ENCODE measurements around the gene ZNF254. TPM values are rescaled to one million over a fixed set of nuclear protein-coding genes. Genes with fewer than 3 reads are reported as not detected.
A peak's percentile ranks its signal among the peaks of the same experiment; 100 is the strongest.

Gene ZNF254
- total and polyA plus RNA-seq, 9 of the 15 experiments (the other 6 are each of a cell fraction or from before 2014, with no cell fraction given), result 10.7 to 22.1 (median 14.2) TPM

- Histone ChIP-seq H2AFZ (ENCODE audit: low read depth, low read length) (no peak overlapping the region), H3K27me3 (ENCODE audit: control insufficient read depth in 2 of 2, insufficient read depth in 2 of 2, low read length in 2 of 2) (no peaks in the 10 kb centered on the region), H3K9me1 (ENCODE audit: control insufficient read depth, insufficient read depth, low read length) (no peaks in the 10 kb centered on the region), H3K9me3 (replicated peaks; ENCODE audit: control insufficient read depth, insufficient read depth, low read depth, low read length) (no peaks in the 10 kb centered on the region), H3K27ac (ENCODE audit: extremely low read depth, low read depth, low read length) (no peak overlapping the region), H3K79me2 (ENCODE audit: control insufficient read depth, insufficient read depth, low read length) (no peaks in the 10 kb centered on the region), H3K36me3 (ENCODE audit: control insufficient read depth, insufficient read depth, low read length) (peaks cover 50% of the 10 kb centered on the region; the same call in 2 of the 3 replicates), H3K9ac (ENCODE audit: insufficient read depth in 1 of 2, low read depth in 2 of 2, low read length in 2 of 2) (no peak overlapping the region), H4K20me1 (replicated peaks; ENCODE audit: control insufficient read depth, insufficient read depth, low read length) (no peaks in the 10 kb centered on the region), H3K4me1 (replicated peaks in 1 of 2; ENCODE audit: control insufficient read depth in 2 of 2, insufficient read depth in 2 of 2, low read length in 2 of 2) (no peaks in the 10 kb centered on the region), H3K4me3 (no peak overlapping the region), H3K4me2 (ENCODE audit: insufficient read depth, low read length) (no peak overlapping the region)
- no TSS peak for BruUV-seq (replicated peaks)
- POLR2A ChIA-PET, result interaction anchor here (0.9 to 1.1 kb wide), 2 partner anchors 8 to 15 kb away, joined by 3 read pairs; no protein-coding TSS in a partner anchor
- no peak for DNase-seq (ENCODE audit: extremely low read depth in 1 of 4, low spot score in 3 of 4)
- WGBS (ENCODE audit: insufficient coverage, low coverage, missing lambda C conversion rate), result 82% methylated on average over 8 of the region's 10 CpGs
- intact Hi-C loops (cut with micrococcal nuclease) (no loop called here), in situ Hi-C loops (cut with MboI) (no loop called here)
- FAIRE-seq, result no peak
- TF ChIP-seq ZNF699 (CRISPR knock-in tag; IDR thresholded peaks at IDR 0.05; ENCODE audit: insufficient replicate concordance), result no peak
- no peak for TF ChIP-seq ZBTB7A (IDR thresholded peaks at IDR 0.05; ENCODE audit: borderline replicate concordance, control insufficient read depth, low read depth, low read length)
- TF ChIP-seq HDAC1 (IDR thresholded peaks at IDR 0.05), result no peak
- no peak for TF ChIP-seq ZBTB17 (CRISPR knock-in tag; IDR thresholded peaks at IDR 0.05)
- TF ChIP-seq PKNOX1 (IDR thresholded peaks at IDR 0.05), result no peak
- no peak for TF ChIP-seq ZC3H8 (IDR thresholded peaks at IDR 0.05)
- no peak for TF ChIP-seq CBX3 (IDR thresholded peaks at IDR 0.05; ENCODE audit: borderline replicate concordance in 1 of 2, low read length in 2 of 2)
- TF ChIP-seq ZNF263 (CRISPR knock-in tag; IDR thresholded peaks at IDR 0.05; ENCODE audit: borderline replicate concordance), result no peak
- no peak for TF ChIP-seq ZBTB11 (CRISPR knock-in tag; IDR thresholded peaks at IDR 0.05)
- CTCF ChIA-PET (ENCODE audit: low intra/inter-chr PET ratio), result no interaction called here
- ATAC-seq, result peak; percentile 35; the same call in 1 of the 3 replicates
These were observed 38.7 kb upstream of the ZNF254 start for GRCh38 chr19:24048261-24048660.

Data from K562 (cell line).